EH (cell line): ENCODE results near the gene TSPAN18.

ENCODE experiments used
- DNase-seq: peaks from one replicate; pipeline ENCODE4 v3.0.0-alpha.2; 2015; ENCODE audit warnings: low read depth

TSPAN18 gene

DNA sequence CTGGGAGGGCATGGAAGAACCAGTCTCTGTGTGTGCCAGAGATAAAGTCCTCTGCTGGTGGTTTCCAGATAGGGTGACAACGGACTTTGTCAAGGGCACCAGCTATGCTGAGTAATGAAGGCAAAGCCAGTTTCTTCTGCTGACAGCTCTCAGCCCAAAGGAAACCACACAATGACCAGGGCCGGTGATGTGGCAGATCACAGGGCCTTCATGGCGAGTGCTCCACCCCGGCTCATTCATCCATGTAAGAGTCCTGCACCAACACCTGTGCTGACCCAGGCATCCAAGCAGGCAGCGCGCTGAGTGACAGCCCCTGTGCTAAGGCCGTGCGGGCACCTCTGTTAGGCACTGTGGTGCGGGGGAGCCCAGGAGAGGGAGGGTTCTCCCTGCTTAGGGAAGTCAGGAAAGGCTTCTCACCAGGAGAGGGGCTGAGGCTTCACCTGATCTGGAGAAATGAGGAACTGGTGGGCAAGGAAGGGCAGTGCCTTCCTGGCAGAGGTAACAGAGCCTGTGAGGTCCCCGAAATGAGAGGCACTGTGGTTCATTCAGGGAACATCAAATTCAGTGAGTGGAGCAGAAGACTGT is 190.1 kb downstream of the TSPAN18 start:
- no peak for DNase-seq

DNA sequence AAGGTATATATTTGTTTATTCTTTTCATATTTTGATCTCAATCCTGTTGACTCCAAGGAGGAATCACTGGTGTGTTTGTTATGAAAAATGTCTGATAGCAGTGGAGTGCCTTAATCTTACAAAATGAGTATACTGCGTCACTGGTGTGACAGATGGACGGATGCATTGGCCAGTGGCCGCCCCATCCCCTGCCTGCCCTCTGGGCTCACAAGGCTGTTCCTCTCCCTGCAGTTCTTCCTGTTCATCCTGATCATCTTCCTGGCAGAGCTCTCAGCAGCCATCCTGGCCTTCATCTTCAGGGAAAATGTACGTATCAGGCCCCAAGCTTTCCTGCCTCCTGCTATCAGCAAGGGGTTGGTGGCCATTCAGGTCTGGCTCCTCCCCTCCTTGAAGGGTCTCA is 191.0 kb downstream of the TSPAN18 start:
- no peak for DNase-seq

DNA sequence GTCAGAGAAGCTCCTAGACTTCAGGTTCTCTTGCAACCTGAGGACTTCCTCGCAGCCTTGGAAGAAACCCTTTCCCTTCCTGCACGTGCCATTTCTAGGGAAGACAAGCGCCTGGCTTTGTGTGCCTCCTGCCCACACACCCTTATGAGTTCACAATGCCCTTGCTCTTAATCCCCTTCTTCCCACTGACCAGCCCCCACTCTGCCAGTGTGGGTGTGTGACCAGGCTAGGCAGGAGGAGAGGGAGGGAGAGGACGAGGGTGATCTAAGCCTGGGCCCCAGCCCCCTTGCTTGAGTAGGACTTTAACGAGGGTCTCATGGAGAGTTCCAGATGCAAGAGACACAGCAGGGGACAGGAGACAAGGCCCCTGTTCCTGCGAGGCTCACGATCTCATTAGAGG is 193.7 kb downstream of the TSPAN18 start:
- no peak for DNase-seq

DNA sequence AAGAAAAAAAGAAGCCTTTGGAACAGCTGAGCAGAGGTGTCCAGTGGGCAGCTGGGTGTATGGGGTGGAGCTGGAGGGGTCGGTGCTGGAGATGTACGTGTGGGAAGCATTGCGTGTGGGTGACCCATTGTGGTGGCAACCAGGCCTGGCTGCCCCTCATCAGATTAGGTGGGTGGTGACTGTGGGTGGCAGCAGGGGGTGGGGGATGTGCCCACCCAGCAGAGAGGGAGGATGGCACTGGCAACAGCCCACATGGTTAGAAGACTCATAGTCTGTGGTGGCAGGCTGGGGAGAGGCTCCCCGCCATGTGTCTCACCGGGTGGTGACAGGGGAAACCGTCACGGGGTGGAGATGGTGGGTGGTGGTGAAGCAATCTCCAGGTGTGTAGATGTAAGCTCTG is 196.4 kb downstream of the TSPAN18 start:
- no peak for DNase-seq

DNA sequence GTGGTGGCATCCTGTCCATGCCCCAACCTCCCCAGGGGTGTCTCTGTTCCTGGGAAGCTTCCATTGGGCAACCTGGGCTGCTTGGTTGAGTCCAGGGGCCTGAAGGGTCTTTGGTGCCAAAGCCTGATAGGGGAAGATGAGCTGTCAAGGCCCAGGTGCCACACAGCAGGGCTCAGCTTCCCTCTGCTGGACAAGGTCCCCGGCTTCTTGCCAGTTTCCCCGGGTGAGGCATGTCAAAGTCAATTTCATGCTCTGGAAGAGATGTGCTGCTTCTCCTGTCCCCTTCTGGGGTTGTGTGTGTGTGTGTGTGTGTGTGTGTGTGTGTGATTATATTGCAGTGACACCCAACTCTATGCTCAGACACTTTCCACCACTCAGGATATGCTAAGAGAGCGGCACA is 197.0 kb downstream of the TSPAN18 start:
- DNase-seq, result no peak

DNA sequence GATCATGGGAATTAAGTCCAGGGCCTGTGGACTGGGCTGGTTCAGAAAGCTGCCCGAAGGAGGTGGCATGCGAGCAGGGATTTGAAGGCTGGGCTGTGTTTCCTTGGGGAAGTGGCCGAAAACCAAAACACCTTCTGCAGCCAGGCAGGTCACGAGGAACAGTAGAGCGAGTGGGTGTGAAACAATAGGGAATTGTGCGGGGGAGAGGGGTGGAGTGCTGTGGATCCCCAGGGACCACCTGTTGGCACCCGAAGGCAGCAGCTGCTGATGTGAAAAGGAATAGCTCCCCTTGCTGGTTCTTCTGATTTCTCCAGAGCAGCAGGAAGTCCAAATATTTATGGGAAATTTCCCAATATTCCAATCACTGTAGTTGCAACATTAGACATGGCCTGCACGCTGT is 199.3 kb downstream of the TSPAN18 start:
- no peak for DNase-seq

DNA sequence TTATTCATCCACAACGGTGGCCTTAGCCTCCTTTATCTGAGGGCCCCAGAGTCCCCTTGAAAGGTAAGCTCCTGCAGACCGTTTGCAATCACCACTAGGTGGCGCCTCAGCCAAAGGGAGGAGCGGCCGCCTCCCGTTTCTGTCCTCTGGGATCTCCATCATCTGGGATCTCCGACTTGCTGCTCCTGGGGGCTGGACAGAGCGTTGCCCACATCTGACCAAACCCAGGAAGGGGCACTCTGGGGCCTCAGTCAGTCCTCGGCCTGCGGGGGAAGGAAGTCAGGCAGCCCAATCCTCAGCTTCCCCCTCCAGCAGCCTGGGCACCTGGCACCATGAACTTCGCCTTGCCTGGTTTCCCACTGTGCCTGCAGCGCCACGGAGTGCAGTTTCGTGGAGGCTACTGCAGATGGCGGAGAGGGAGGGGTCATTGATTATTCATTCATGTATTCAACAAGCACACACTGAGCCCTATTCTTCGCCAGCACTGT is 200.5 kb downstream of the TSPAN18 start:
- peak; percentile 69 for DNase-seq

DNA sequence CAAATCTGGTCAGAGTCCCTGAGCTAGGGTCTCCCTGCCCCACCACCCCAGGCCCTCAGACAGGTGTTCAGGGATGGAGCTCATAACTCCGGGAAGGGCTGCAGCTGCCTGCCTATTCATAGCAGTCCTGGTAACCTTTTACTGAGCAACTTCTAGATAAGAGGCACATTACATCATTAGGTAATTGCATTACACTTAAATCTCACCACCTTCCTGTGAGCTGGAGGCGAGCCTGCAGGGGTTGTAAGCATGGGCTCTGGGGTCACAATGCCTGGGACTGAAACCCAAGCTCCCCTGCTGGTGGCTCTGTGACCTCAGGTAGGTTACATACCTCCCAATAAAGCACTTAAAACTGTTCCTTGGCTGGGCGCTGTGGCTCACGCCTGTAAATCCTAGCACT is 201.4 kb downstream of the TSPAN18 start:
- no peak for DNase-seq

DNA sequence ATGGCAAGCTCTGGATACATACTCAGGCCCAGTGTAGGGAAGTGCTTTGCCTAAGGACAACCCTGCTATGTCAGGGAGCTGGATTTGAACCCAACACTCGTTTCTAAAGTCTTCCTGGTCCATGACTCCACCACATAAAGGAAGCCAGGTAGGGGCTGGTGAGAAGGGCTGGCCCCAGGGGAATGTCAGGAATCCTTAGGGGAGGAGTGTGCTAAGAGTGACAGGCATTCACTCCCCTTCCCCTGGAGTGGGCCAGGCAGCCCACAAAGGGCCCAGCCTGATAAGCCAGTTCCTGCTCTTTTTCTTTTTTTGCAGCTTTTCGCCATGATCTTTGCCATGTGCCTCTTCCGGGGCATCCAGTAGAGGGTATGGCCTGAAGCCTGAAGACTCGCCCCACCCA is 202.1 kb downstream of the TSPAN18 start:
- no peak for DNase-seq

DNA sequence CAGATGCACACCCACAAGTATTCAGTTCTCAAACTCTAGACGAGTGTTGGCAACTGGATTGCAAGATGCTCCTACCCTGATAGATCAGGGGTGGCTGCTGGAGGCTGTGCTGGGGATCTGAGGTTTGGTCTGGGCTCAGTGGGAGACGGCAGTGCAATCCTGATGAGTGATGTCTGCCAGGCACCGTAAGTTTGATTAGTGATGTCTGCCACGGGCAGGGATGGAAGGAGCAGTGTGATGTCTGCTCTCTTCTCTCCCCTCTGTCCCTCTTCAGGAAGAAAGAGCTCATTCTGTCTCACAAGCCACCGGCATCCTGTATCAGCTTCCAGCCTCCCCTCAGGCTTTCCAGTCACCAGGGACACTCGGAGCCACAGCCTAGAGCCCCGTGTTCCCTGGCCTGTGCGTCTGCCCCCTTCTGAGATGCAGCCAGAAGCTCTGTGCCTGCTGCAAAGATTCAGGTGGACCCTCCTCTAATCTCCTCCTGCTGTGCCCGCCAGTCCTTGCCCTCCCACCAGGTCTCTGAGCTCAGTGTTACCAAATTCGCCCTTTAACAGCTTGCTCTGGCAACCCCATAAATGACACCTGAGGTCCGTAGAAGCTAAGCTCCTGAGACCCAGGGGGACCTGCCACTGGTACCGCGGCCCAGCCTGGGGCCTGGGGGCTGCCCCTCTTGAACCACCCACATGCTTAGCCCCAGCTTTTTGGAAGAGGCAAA is 204.0 kb downstream of the TSPAN18 start:
- DNase-seq, result no peak

DNA sequence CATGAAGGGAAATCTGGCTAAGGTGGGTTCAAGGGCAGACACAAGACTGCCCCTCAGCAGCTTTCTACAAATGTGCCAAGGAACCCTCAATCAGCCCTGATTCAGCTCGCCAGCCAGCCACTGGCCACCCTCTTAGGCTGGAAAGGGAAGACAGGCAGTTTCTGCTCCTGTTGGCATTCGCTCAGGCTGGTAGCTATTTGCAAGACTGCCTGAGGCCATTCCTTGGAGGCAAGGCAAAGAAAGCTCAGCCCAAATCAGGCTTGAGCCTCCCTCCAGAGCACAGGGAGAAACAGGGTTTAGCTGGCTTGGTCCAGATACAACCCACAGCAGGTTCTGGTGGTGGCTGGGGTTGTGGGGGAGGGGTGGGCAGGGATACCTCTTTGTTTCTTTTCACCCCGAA is 204.7 kb downstream of the TSPAN18 start:
- peak; percentile 21 for DNase-seq

DNA sequence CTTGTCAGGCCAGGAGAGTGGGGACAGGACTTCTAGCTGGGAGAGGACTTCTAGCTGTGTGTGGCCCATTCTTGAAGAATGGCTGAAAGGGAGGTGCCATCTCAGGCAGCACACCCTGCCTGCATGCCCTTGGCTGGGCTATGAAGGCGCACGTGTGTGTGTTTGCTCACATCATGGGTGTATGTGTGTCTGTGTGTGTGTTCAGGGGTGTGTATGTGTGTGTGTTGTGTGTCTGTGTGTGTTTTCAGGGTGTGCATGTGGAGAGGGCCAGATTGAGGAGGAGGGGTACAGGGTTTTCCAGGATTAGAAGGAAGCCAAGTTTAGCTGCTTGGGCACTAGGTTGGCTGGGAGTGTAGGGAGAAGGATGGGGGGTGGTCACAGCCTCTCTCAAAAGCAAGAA is 207.3 kb downstream of the TSPAN18 start:
- no peak for DNase-seq

DNA sequence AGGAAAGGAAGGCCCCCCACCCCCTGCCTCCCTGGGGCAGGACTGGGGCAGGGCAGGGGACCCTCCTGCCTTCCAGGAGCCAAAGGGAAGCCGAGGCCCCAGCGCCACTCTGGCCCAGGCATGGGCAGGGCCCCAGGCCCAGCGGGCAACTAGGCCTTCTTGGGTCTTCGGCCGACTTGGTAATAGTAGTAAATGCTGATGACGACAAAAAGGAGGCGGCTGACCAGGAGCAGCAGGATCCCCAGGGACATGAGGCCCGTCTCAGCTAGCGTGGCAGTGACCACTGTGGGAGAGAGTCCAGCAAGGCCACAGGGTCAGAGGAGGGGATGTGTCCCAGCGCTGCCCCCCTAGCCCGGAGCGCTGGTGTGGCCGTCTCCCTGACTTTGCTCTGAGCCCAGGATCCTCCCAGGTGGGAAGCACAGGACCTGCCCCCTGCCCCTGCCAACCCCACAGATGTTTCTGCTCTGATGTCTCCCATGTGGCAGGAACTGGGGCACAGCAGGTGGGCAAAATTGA is 208.0 kb downstream of the TSPAN18 start:
- DNase-seq, result no peak

DNA sequence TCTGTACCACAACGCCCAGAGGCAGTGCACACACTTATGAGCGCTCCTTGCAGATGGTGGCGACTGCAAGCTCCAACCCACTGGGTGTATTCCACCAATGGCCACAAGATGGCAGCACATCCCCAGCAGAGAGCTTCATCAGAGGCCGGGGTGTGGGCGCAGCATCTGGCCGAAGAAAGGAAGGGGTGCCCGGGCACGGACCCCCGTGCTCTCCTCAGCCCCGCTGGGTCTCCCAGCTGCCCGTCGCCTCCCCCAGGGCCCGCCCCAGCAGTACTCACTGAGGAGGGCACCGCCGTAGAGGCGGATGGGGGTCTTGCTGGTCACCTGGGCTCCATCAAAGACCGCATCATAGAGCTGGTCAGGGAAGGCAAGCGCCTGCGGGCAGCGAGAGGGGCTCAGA is 209.8 kb downstream of the TSPAN18 start:
- DNase-seq, result peak; percentile 79

DNA sequence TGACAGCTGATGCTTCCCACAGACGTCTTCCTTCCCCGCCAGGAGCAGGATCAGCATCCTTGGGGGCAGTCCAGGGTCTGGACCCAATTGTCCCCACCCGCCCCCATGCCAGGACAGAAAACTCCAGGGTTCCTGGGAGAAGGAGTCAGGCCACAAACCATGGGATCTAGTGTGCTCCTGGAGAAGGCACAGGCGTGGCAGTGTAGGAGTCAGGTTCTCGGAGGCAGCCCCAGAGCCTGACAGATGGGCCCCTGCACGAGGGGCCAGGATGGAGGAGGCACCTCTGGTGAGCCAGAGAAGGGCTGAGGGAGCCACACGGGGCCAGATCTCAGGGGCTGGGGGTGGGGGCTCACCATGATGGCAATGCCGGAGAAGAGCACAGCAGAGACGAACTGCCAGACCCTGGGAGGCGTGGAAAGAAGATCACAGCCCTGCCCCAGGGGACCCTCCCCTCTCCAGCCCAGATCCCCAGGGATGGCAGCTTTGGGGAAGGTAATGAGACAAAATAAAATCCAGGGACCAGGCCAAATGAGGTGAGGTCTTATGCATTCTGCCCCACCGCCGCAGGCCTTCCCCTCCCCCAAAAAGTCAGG is 210.3 kb downstream of the TSPAN18 start:
- DNase-seq, result no peak

DNA sequence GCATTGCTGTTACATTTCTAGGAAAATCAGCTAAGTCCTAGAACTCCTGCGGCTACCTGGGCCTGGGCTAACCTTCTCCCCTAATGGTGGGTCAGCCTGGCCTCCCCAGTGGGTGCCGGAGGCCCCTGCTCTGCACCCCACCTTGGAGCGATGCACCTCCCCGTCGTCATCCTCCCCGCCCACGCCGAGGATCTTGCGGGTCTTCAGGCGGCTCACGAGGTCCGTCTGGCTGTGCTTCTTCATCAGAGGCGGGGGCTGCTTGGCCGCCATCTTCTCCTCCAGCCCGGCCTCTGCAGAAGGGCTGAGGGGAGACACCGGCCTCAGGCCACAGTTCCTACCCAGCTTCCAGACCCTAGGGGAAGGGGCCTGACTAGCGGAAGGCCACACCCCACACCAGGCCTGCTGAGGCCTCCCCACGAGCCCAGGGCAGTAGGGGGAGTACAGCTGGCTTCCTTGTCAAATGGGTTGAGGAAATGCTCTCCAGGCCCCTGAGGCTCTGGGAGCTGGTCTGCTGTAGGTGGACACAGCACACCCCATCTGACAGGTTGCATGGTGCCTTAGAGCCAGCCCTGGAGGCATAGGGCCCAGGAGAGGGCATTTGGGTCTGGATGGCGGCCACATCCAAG is 211.4 kb downstream of the TSPAN18 start:
- DNase-seq, result no peak

DNA sequence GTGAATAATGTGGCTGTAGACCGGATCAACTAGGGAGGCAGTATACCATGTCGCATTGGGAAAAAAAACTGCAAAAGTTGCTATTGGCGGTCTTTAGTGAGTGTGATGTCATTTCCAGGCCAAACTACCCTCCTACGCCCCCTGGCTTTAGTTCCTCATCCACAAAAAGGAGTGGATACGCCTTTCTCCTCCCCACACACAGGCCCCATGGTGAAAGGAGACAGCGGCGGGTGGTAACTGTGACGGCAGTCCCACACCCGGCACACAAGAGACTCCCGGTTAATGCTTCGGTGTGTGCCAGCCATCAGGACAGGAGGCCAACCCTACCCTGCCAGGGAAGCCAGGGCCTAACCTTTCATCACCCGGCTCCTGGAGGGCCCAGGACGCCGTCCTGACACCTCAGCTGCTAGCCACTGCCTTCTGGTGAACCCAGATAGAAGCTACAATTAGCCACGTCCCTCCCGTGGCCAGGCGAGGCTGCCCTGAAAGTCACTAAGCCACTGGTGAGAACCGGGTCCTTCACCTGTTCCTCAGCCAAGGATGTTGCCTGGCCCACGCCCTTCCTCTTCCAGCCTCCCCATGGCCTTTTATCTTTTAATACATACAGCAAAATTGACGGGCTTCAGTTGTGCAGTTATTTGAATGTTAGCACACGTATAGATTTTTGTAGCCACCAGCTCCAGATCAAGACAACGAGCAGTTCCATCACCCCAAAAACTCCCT is 213.1 kb downstream of the TSPAN18 start:
- peak; percentile 15 for DNase-seq

DNA sequence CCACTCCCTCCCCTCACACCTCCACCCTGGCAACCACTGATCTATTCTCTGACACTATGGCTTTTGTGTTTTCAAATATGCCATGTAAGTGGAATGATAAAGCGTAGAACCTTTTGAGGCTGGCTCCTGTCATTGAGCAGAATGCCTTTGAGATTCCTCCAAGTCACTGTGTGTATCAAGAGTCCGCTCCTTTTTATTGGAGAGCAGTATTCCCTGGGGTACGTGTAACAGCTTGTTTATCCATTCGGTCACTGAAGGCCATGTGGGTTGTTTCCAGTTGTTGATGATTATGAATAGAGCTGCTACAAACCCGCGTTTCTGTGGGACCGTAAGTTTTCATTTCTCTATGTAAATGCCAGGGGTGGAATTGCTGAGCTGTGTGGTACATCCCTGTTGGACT is 213.6 kb downstream of the TSPAN18 start:
- DNase-seq, result no peak

DNA sequence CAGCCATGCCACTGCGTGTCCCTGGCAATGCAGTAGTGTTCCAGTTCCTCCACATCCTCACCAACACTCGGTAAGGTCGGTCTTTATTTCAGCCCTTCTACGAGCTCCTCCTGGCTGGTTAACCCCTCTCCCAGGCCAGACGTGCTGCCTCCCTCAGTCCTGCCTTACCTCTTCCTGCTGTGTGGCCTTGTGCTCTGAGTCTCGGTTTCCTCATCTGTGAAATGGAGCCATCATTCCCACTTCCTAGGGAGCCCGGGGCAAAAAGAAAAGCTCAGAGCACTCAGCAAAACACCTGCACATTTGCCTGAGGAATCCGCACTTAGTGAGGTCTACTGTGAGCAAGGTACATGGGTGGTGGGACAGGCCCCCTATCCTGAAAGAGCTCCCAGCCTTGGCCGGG is 214.1 kb downstream of the TSPAN18 start:
- DNase-seq, result no peak

DNA sequence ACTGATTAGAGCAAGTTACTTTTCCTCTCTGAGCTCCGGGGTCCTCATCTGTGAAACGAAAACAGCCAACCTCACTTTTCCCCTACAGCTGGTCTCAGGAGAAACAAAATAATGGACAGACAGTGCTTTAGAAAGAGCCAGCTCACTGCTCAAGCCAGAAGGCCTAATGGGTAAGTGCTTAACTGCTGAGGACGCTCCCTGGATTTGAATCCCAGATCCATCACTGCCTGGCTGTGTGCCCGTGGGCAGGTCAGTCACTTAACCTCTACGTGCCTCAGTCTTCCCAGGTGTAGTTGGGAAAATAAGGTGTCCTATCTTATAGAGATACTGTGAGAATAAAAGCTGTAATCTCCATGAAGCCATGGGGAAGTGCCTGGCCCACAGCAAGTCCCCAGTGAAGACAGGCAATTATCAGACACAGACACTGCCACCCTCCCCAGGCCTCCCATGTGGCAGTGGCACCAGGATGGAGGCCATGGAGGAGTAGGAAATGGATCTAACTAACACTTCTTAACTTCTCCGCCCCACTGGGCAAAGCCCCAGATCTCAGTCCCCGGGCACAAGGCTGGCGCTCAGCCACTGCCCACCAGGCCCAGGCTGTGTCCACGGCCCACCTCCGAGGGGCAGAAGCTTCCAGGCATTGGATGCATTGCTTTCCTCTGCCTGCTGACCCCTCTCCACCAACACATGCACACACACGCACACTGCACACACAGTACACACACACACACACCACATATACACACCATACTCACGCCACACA is 214.7 kb downstream of the TSPAN18 start:
- DNase-seq, result no peak
